ENCODE measurements around the gene CMA1.

Gene CMA1

GRCh38 chr14:24465805-24466204, 42.3 kb downstream of the CMA1 start:
- DNase-seq (ENCODE audit: low read depth), result no peak

DNA sequence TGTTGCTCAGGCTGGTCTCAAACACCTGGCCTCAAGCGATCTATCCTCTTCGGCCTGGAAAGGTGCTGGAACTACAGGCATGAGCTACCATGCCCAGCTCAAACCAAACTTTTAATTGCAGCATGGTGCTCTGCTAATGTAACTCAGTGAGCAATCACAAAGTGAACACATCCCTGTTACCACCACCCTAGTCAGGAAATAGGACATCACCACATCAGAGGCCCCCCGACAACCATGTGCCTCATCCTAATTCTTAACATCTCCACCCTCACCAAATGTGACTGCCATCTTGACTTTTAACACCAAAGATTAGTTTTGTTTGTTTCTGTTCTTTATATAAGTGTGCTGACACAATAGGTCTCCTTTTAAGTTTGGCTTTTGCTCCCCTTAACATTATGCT, 42.7 kb downstream of the CMA1 start:
- DNase-seq (ENCODE audit: low read depth), result no peak

DNA sequence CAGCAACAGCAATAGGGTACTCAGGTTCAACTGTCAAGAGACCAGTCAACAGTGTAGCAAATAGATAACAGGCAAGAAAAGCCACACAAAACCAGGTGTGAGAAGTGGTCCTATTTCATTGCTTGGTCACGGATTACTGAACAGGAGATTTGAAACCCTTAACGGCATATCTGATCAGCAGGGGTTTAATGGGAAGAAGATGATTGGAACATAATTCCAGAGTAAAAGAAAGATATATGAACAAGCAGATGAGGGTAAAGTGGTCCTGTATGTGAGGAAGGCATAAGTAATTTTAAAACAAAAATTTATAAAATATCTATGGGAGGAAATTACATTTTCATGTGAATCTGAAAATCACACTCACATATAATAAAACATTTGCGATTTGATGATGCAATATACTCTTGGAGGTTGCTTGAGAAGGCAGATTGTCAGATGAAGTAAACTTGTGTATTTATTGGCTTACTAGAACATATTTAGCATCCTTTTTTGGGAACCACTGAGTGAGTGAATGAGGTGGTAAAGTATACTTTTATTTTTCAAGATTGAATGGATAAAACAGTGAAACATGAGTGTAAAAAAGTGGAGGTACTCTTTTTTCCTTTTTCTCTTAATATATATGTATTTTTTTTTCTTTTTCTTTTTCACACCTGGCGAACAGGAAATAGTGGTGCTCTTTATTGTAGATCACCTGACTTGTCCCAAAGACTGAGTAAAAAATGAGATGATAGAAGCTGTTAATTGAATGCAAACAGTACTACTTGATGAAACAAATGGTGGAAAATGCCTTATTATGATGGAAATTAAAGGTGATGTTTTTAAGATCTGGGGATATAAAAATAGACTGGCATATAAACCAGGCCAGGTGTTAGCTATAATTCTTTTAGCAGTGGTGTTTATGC, 43.9 kb downstream of the CMA1 start:
- DNase-seq (ENCODE audit: low read depth), result no peak

DNA sequence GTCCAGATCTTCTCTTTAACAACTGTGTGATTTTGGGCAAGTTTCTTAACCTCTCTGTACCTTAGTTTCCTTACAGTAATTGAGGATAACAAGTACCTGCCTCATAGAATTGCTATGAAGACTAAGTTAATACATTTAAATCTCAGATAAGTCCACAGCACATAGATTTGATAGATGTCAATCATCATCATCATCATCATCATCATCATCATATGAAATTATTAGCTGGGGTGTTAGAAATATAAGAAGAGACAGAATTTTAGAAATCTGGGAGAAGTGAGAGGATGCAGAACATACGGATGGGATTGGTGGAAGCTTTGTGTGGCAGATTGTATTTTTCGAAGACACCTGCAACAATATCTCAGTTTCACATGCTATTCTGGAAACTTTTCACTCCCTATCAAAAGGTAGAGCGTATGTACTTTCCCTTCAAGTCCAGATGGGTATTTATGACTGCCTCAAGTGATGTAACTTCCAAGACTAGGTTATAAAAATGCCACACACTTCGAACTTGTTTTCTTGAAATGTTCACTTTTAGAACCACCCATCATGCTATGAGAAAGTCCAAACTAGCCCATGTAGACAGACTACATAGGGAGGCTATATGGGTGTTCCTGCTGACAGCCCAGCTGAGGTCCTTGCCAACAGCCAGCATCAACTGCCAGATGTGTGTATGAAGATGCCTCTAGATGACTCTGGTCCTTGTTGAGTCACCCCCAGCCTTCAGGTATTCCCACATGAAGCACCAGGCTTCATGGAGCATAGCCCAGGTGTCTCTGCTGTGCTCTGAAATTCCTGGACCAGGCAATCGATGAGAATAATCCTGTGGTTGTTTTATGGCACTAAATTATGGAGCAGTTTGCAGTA, 44.8 kb downstream of the CMA1 start:
- DNase-seq (ENCODE audit: low read depth), result no peak

GRCh38 chr14:24461336-24461735, 46.7 kb downstream of the CMA1 start:
- DNase-seq (ENCODE audit: low read depth), result no peak

DNA sequence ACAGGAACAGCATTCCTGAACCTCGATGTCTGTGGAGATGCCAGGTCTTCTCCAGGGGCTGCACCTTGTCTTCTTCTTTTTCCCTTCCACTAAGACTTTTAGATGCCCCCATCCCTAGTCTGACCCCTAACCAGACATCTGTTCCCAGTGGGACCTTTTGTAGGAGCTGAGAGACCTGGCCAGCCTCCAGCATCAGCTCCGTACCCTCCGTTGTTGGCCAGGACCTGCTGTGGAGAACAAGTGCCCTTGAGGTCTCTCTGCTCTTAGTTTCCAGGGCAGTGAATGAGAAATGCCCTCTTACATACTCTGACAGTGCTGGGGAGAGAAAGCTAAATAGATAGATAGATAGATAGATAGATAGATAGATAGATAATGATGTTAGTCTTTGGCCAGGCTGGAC, 48.7 kb downstream of the CMA1 start:
- DNase-seq (ENCODE audit: low read depth), result no peak

- no peak for DNase-seq (ENCODE audit: low read depth)
Measured at GRCh38 chr14:24458736-24459135, 49.3 kb downstream of the CMA1 start.

GRCh38 chr14:24456980-24457379, 51.1 kb downstream of the CMA1 start:
- peak; percentile 10 for DNase-seq (ENCODE audit: low read depth)
